Neural progenitor cell (in vitro differentiated cells): ENCODE results near the gene DDX31. TPM values are rescaled to one million over a fixed set of nuclear protein-coding genes. Genes with fewer than 3 reads are reported as not detected.

Experiments used
- DNase-seq: peaks from one replicate; pipeline ENCODE4 v3.0.0-alpha.2; 2016; ENCODE audit warnings: low spot score
- H2AFZ ChIP-seq: fragments of 200-600 bp; sonication (generic); replicated peaks from 2 replicates; pipeline ENCODE4 v1.6.1; 2016; ENCODE audit warnings: antibody characterized with exemption
- H3F3A ChIP-seq: fragments of 200-600 bp; sonication (generic); 2 replicates; pipeline ENCODE4 v1.6.1; 2016; ENCODE audit warnings: antibody characterized with exemption, low read depth
- H3K27ac ChIP-seq: fragments of 200-600 bp; sonication (generic); 2 replicates; pipeline ENCODE4 v1.5.1; 2016; ENCODE audit warnings: mild to moderate bottlenecking
- H3K27me3 ChIP-seq: fragments of 200-600 bp; sonication (generic); 2 replicates; pipeline ENCODE4 v1.6.1; 2016; ENCODE audit warnings: mild to moderate bottlenecking, moderate library complexity
- H3K36me3 ChIP-seq: fragments of 200-600 bp; sonication (generic); 2 replicates; pipeline ENCODE4 v1.5.1; 2016
- H3K4me1 ChIP-seq: fragments of 200-600 bp; sonication (generic); 2 replicates; pipeline ENCODE4 v1.6.1; 2016; ENCODE audit warnings: mixed run types
- H3K4me2 ChIP-seq: fragments of 200-600 bp; sonication (generic); 2 replicates; pipeline ENCODE4 v1.6.1; 2016
- H3K4me3 ChIP-seq: fragments of 200-600 bp; sonication (generic); 2 replicates; pipeline ENCODE4 v1.5.1; 2016
- H3K79me2 ChIP-seq: fragments of 200-600 bp; sonication (generic); 2 replicates; pipeline ENCODE4 v1.6.1; 2016; ENCODE audit warnings: low read depth
- H3K9ac ChIP-seq: fragments of 200-600 bp; sonication (generic); 2 replicates; pipeline ENCODE4 v1.6.1; 2016
- H3K9me3 ChIP-seq: fragments of 200-600 bp; sonication (generic); 2 replicates; pipeline ENCODE4 v1.5.1; 2016; ENCODE audit warnings: low read depth
- H4K20me1 ChIP-seq: fragments of 200-600 bp; sonication (generic); 2 replicates; pipeline ENCODE4 v1.6.1; 2016; ENCODE audit warnings: low read depth
- H3K27ac Mint-ChIP-seq: 3 replicates; pipeline ENCODE4 v1.8.0; 2021; ENCODE audit warnings: mixed read lengths
- H3K27me3 Mint-ChIP-seq: 2 replicates; pipeline ENCODE4 v1.8.0; 2022; ENCODE audit warnings: low read depth, mild to moderate bottlenecking, inconsistent platforms, moderate library complexity, mixed read lengths; ENCODE audit not compliant: insufficient read depth
- H3K36me3 Mint-ChIP-seq: 3 replicates; pipeline ENCODE4 v1.8.0; 2021; ENCODE audit warnings: mixed read lengths
- H3K4me1 Mint-ChIP-seq: 3 replicates; pipeline ENCODE4 v1.8.0; 2021; ENCODE audit warnings: mixed read lengths
- H3K4me3 Mint-ChIP-seq: 3 replicates; pipeline ENCODE4 v1.8.0; 2021; ENCODE audit warnings: mild to moderate bottlenecking, moderate library complexity, mixed read lengths
- H3K9me3 Mint-ChIP-seq: 3 replicates; pipeline ENCODE4 v1.8.0; 2020; ENCODE audit warnings: mixed read lengths
- CTCF ChIP-seq: fragments of 200-600 bp; sonication (generic); IDR thresholded peaks from 2 replicates; pipeline ENCODE4 v1.5.1; 2017; ENCODE audit warnings: antibody characterized with exemption, mild to moderate bottlenecking
- EZH2 ChIP-seq: fragments of 200-600 bp; sonication (generic); IDR thresholded peaks from 2 replicates; pipeline ENCODE4 v1.6.1; 2017; ENCODE audit warnings: antibody characterized with exemption, mild to moderate bottlenecking, moderate library complexity
- EZH2phosphoT487 ChIP-seq: fragments of 200-600 bp; sonication (generic); IDR thresholded peaks from 2 replicates; pipeline ENCODE4 v1.6.1; 2017; ENCODE audit warnings: antibody characterized with exemption
- total RNA-seq: library from RNA; depleted of rRNA; stranded (reverse); fragments of >200 nt; gene quantifications from 2 replicates; pipeline ENCODE4 v1.2.3, GENCODE V29; 2015; ENCODE audit warnings: low replicate concordance

DDX31 gene
- total RNA-seq, 1 donor from 2014 or later = 25.7 TPM

- H3K27me3 ChIP-seq = peaks cover 61% of the 10 kb centered on the region
- peak overlapping the region; percentile 75 for H3K27ac Mint-ChIP-seq
- H3K27me3 Mint-ChIP-seq = peaks cover 34% of the 10 kb centered on the region
These were observed 77.3 kb downstream of the DDX31 start for GRCh38 chr9:132592451-132592850.

GRCh38 chr9:132591751-132592314, 78.0 kb downstream of the DDX31 start:
- no peak overlapping the region for H2AFZ ChIP-seq
- H3K4me1 Mint-ChIP-seq = peaks cover 64% of the 10 kb centered on the region
- TF ChIP-seq EZH2phosphoT487 (no peak), EZH2 (no peak), CTCF (no peak)
- no peaks in the 10 kb centered on the region for H3K36me3 ChIP-seq
- peak overlapping the region; percentile 76 for H3K4me2 ChIP-seq
- H3K9me3 Mint-ChIP-seq = no peaks in the 10 kb centered on the region
- no peak overlapping the region for H3K9ac ChIP-seq
- peak; percentile 70 for DNase-seq
- peak overlapping the region; percentile 81 for H3K4me3 Mint-ChIP-seq
- peak overlapping the region; percentile 46 for H3K4me3 ChIP-seq
- peaks cover 7% of the 10 kb centered on the region for H3K36me3 Mint-ChIP-seq
- peaks cover 49% of the 10 kb centered on the region for H3F3A ChIP-seq
- H3K27me3 ChIP-seq = peaks cover 68% of the 10 kb centered on the region
- no peaks in the 10 kb centered on the region for H3K9me3 ChIP-seq
- peaks cover 36% of the 10 kb centered on the region for H3K27me3 Mint-ChIP-seq
- H3K79me2 ChIP-seq = no peaks in the 10 kb centered on the region
- H4K20me1 ChIP-seq = peaks cover 94% of the 10 kb centered on the region
- H3K27ac Mint-ChIP-seq = peak overlapping the region; percentile 75
- H3K4me1 ChIP-seq = peaks cover 66% of the 10 kb centered on the region
- peak overlapping the region; percentile 2 for H3K27ac ChIP-seq

More at GRCh38 chr9:132592451-132592850, 77.3 kb downstream of the DDX31 start:
- Histone ChIP-seq H3K9me3 (no peaks in the 10 kb centered on the region), H3F3A (peaks cover 49% of the 10 kb centered on the region), H3K9ac (no peak overlapping the region), H3K4me1 (peaks cover 66% of the 10 kb centered on the region), H4K20me1 (peaks cover 88% of the 10 kb centered on the region), H3K4me3 (peak overlapping the region; percentile 46), H3K4me2 (peak overlapping the region; percentile 76), H3K79me2 (no peaks in the 10 kb centered on the region), H2AFZ (no peak overlapping the region), H3K27ac (no peak overlapping the region), H3K36me3 (no peaks in the 10 kb centered on the region)
- Mint-ChIP-seq H3K4me3 (peak overlapping the region; percentile 63), H3K4me1 (peaks cover 64% of the 10 kb centered on the region), H3K36me3 (peaks cover 7% of the 10 kb centered on the region), H3K9me3 (no peaks in the 10 kb centered on the region)
- DNase-seq = peak; percentile 64
- TF ChIP-seq EZH2phosphoT487 (no peak), EZH2 (no peak), CTCF (no peak)

- H3K9me3 ChIP-seq = no peaks in the 10 kb centered on the region
- no peaks in the 10 kb centered on the region for H3K36me3 ChIP-seq
- H4K20me1 ChIP-seq = peaks cover 98% of the 10 kb centered on the region
- H3K4me3 ChIP-seq = peak overlapping the region; percentile 46
- H3K9me3 Mint-ChIP-seq = no peaks in the 10 kb centered on the region
- H3K27me3 Mint-ChIP-seq = peaks cover 39% of the 10 kb centered on the region
- H2AFZ ChIP-seq = no peak overlapping the region
- no peaks in the 10 kb centered on the region for H3K79me2 ChIP-seq
- peaks cover 52% of the 10 kb centered on the region for H3F3A ChIP-seq
- peak overlapping the region; percentile 76 for H3K4me2 ChIP-seq
- peak overlapping the region; percentile 81 for H3K4me3 Mint-ChIP-seq
- peak; percentile 86 for DNase-seq
- peak overlapping the region; percentile 2 for H3K27ac ChIP-seq
- H3K27me3 ChIP-seq = peaks cover 74% of the 10 kb centered on the region
- peak overlapping the region; percentile 69 for H3K27ac Mint-ChIP-seq
- peaks cover 3% of the 10 kb centered on the region for H3K36me3 Mint-ChIP-seq
- TF ChIP-seq EZH2 = no peak
- peak; percentile 27 for TF ChIP-seq EZH2phosphoT487
- H3K9ac ChIP-seq = no peak overlapping the region
- H3K4me1 ChIP-seq = peaks cover 67% of the 10 kb centered on the region
- peaks cover 63% of the 10 kb centered on the region for H3K4me1 Mint-ChIP-seq
These were observed 78.5 kb downstream of the DDX31 start for GRCh38 chr9:132591244-132591643.
